ENCODE results near the gene MTMR12. TPM values are rescaled to one million over a fixed set of nuclear protein-coding genes. Genes with fewer than 3 reads are reported as not detected.

The MTMR12 gene
- total and polyA plus RNA-seq, 4 donors, result 7.8 to 43.3 (median 23.8) TPM

DNA sequence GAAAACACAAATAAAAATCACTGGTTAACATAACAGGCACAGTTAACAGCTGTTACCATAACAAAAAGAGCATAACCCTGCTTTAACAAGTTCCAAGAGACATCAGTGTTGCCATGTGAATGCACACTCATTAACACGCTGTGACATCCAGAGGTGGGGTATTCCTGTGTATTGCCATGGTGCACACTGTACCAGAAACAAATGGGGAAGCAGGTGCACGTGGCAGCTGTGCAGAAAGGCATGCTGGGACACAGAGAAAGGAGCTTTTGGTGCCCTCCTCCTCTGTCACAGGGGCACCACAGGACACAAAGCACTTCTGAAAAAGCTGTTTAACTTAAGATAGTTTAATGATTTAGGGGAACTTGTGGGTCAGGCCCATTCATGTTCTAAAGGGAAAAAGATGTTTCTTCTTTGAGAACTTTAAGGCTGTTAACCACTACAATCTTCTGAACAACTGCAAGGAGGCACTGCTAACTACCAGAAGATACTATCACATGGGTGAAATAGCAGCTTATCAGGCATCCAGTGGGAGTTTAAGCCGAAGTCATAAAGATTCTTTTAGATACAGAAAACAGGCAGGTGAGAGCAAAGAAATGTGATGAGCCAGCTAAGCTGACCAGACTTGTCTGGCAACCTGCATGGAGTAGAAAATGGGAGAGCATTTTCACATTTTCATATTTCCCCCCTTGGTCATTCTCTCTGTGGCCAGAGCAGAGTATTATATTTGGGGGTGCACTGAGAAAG is 82.2 kb downstream of the MTMR12 start:
- Histone ChIP-seq H3K4me1 (ENCODE audit: control insufficient read depth in 5 of 5, insufficient read depth in 5 of 5, low read length in 5 of 5) (peaks cover 0 to 13% (median 5%) of the 10 kb centered on the region in 5 donors), H3K27me3 (ENCODE audit: control insufficient read depth in 3 of 3, insufficient read depth in 3 of 3, low read length in 2 of 3) (no peaks in the 10 kb centered on the region), H3K9me3 (ENCODE audit: control insufficient read depth in 4 of 4, insufficient read depth in 3 of 4, low read length in 3 of 4) (no peaks in the 10 kb centered on the region), H3K36me3 (ENCODE audit: control insufficient read depth in 4 of 4, insufficient read depth in 4 of 4, low read length in 4 of 4) (peaks cover 7 to 24% (median 14%) of the 10 kb centered on the region in 4 donors), H3K4me3 (no peak overlapping the region), H3K9ac (ENCODE audit: insufficient read depth in 1 of 2, low read length in 2 of 2) (no peak overlapping the region), H3K27ac (ENCODE audit: low read depth in 1 of 2, low read length in 1 of 2) (no peak overlapping the region)
- ATAC-seq (ENCODE audit: insufficient read depth, low FRiP score) (no peak), DNase-seq (no peak)
- WGBS, 2 donors, result 28 to 57% methylated on average over 3 of the region's 3 CpGs
- TF ChIP-seq, protein P1, sequence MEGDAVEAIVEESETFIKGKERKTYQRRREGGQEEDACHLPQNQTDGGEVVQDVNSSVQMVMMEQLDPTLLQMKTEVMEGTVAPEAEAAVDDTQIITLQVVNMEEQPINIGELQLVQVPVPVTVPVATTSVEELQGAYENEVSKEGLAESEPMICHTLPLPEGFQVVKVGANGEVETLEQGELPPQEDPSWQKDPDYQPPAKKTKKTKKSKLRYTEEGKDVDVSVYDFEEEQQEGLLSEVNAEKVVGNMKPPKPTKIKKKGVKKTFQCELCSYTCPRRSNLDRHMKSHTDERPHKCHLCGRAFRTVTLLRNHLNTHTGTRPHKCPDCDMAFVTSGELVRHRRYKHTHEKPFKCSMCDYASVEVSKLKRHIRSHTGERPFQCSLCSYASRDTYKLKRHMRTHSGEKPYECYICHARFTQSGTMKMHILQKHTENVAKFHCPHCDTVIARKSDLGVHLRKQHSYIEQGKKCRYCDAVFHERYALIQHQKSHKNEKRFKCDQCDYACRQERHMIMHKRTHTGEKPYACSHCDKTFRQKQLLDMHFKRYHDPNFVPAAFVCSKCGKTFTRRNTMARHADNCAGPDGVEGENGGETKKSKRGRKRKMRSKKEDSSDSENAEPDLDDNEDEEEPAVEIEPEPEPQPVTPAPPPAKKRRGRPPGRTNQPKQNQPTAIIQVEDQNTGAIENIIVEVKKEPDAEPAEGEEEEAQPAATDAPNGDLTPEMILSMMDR (IDR thresholded peaks at IDR 0.05; ENCODE audit: control extremely low read depth, extremely low read depth), result no peak

DNA sequence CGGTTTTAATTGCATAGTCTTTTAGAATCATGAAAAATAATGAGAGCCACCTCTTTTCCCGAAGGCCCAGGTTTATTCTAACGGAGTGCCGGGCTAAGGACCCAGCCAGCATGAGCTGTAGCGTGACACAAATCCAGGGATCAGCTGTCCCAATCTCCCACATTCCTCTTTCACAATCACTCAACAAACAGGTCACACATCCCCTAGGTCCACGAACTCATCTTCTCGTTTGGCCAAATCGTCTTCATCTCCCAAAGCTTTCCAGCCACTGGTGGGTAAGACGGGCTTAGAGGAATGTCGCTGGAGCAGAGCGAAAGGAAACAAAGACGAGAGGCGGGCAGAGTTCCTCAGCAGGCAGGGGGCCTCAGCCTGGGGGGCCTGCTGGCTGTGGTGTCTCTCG is 83.2 kb downstream of the MTMR12 start:
- peaks cover 5 to 18% (median 8%) of the 10 kb centered on the region in 4 donors for H3K36me3 ChIP-seq (ENCODE audit: control insufficient read depth in 4 of 4, insufficient read depth in 4 of 4, low read length in 4 of 4)
- no peak for ATAC-seq (ENCODE audit: insufficient read depth, low FRiP score)
- no peak overlapping the region for H3K27ac ChIP-seq (ENCODE audit: low read depth in 1 of 2, low read length in 1 of 2)
- H3K27me3 ChIP-seq (ENCODE audit: control insufficient read depth in 3 of 3, insufficient read depth in 3 of 3, low read length in 2 of 3), result no peaks in the 10 kb centered on the region
- no peak overlapping the region for H3K4me3 ChIP-seq
- WGBS, 2 donors, result 92 to 93% methylated on average over 14 of the region's 14 CpGs
- peaks cover 0 to 14% (median 5%) of the 10 kb centered on the region in 5 donors for H3K4me1 ChIP-seq (ENCODE audit: control insufficient read depth in 5 of 5, insufficient read depth in 5 of 5, low read length in 5 of 5)
- no peaks in the 10 kb centered on the region for H3K9me3 ChIP-seq (ENCODE audit: control insufficient read depth in 4 of 4, insufficient read depth in 3 of 4, low read length in 3 of 4)
- H3K9ac ChIP-seq (ENCODE audit: insufficient read depth in 1 of 2, low read length in 2 of 2), result no peak overlapping the region
- DNase-seq, result no peak
- TF ChIP-seq, protein P1 (IDR thresholded peaks at IDR 0.05; ENCODE audit: control extremely low read depth, extremely low read depth), result no peak

DNA sequence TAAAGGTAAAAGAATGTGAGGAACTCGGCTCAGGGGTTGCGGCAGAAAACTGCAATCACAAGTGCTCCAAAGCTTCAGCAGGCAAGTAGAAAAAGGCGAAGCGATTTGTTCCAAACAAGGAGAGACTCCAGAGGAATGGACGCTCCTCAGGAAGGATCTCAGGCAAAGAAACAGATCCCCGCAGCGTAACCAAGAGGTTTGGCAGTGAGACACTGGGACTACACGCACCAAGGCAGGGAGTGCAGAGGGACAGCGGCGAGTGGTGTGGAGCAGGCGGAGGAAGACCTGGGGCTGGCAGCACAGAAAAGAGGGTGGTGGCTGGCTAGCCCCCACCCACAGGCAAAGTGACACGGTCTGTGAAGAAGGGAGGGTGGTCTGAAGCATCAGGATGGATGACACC is 83.9 kb downstream of the MTMR12 start:
- H3K9ac ChIP-seq (ENCODE audit: insufficient read depth in 1 of 2, low read length in 2 of 2), result no peak overlapping the region
- no peak for DNase-seq
- peaks cover 0 to 15% (median 3%) of the 10 kb centered on the region in 5 donors for H3K4me1 ChIP-seq (ENCODE audit: control insufficient read depth in 5 of 5, insufficient read depth in 5 of 5, low read length in 5 of 5)
- no peak overlapping the region for H3K4me3 ChIP-seq
- H3K27ac ChIP-seq (ENCODE audit: low read depth in 1 of 2, low read length in 1 of 2), result no peak overlapping the region
- no peaks in the 10 kb centered on the region for H3K27me3 ChIP-seq (ENCODE audit: control insufficient read depth in 3 of 3, insufficient read depth in 3 of 3, low read length in 2 of 3)
- TF ChIP-seq, protein P1 (IDR thresholded peaks at IDR 0.05; ENCODE audit: control extremely low read depth, extremely low read depth), result no peak
- H3K36me3 ChIP-seq (ENCODE audit: control insufficient read depth in 4 of 4, insufficient read depth in 4 of 4, low read length in 4 of 4), result peaks cover 5 to 15% (median 7%) of the 10 kb centered on the region in 4 donors
- ATAC-seq (ENCODE audit: insufficient read depth, low FRiP score), result no peak
- no peaks in the 10 kb centered on the region for H3K9me3 ChIP-seq (ENCODE audit: control insufficient read depth in 4 of 4, insufficient read depth in 3 of 4, low read length in 3 of 4)
- 90 to 97% methylated on average over 12 of the region's 12 CpGs for WGBS, 2 donors
